Spleen (tissue), 7 donors: ENCODE data around the gene EDNRA.

Source experiments
- POLR2A ChIP-seq, 3 donors: fragments of 450-650 bp; IDR thresholded peaks; one replicate each; pipeline ENCODE4 v1.5.1; 2017; ENCODE audit warnings: antibody characterized with exemption in 3 of 3, mild to moderate bottlenecking in 1 of 3
- POLR2AphosphoS5 ChIP-seq, 3 donors: sonication (generic); formaldehyde crosslinking; IDR thresholded peaks; one replicate each; pipeline ENCODE4 v1.5.1; 2017; ENCODE audit warnings: antibody characterized with exemption in 3 of 3
- TF ChIP-seq, protein P1 (sequence below), 11 experiments: fragments of 200-600 bp in 7 of 11; fragments of 450-650 bp in 4 of 11; sonication (generic) in 4 of 11; IDR thresholded peaks in 8 of 11; conservative IDR thresholded peaks in 3 of 11; 1 replicate in 7 of 11; 2 replicates in 4 of 11; pipeline versions ENCODE4 v1.4.0 to v1.8.0; 2016 to 2021; ENCODE audit warnings: antibody characterized with exemption in 11 of 11, inconsistent platforms in 4 of 11, mild to moderate bottlenecking in 1 of 11
- donor health status: DM: no; HTN: no; CAD: no; lungs with moderate emphysema.
- donor health status: DM: no; HTN: no; CAD: no.
- donor health status: DM: no; HTN: no; CAD: no.

DNA sequence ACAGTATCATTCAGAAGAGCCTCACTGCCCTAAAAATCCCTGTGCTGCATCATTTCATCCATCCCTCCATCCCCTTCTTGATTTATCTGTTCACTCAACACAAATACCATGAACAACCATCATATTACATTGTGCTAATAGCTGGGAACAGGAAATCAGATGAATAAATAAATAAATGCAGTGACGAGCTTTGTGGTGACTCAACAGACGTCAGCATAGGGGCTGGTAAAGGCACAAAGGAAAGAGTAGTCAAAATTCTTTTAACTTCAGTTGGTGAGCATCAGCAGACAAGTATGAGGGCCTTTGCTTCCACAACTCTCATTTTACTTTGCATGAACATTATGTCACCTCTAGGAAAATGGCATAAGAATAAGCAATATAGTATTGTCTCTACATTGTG, 65.5 kb downstream of the EDNRA start:
- TF ChIP-seq POLR2A (IDR thresholded peaks at IDR 0.05) (no peak), POLR2AphosphoS5 (IDR thresholded peaks at IDR 0.05) (no peak)
- TF ChIP-seq, protein P1, sequence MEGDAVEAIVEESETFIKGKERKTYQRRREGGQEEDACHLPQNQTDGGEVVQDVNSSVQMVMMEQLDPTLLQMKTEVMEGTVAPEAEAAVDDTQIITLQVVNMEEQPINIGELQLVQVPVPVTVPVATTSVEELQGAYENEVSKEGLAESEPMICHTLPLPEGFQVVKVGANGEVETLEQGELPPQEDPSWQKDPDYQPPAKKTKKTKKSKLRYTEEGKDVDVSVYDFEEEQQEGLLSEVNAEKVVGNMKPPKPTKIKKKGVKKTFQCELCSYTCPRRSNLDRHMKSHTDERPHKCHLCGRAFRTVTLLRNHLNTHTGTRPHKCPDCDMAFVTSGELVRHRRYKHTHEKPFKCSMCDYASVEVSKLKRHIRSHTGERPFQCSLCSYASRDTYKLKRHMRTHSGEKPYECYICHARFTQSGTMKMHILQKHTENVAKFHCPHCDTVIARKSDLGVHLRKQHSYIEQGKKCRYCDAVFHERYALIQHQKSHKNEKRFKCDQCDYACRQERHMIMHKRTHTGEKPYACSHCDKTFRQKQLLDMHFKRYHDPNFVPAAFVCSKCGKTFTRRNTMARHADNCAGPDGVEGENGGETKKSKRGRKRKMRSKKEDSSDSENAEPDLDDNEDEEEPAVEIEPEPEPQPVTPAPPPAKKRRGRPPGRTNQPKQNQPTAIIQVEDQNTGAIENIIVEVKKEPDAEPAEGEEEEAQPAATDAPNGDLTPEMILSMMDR (IDR thresholded peaks at IDR 0.05 in 8 of 11, conservative IDR thresholded peaks at IDR 0.05 in 3 of 11): no peak
